CD4-positive, alpha-beta memory T cell (primary cell): ENCODE data around the gene HGS. TPM values are rescaled to one million over a fixed set of nuclear protein-coding genes. Genes with fewer than 3 reads are reported as not detected.

Experiments used
- CTCF ChIA-PET: fragments of 350-600 bp; sonication (Branson Sonifier 250); formaldehyde crosslinking; loops from one replicate; lab custom pipeline; 2021; ENCODE audit warnings: inconsistent platforms; ENCODE audit not compliant: partially characterized antibody; lab: Charles Lee
- POLR2A ChIA-PET: fragments of 350-600 bp; sonication (Branson Sonifier 250); formaldehyde crosslinking; loops from one replicate; lab custom pipeline; 2021; ENCODE audit not compliant: partially characterized antibody; lab: Charles Lee
- DNase-seq, 5 donors: peaks; one replicate each; pipeline versions ENCODE4 v3.0.0 to v3.0.0-alpha.2; 2020 to 2022; ENCODE audit warnings: mixed read lengths in 1 of 5
- H3K27ac ChIP-seq: one replicate; pipeline ENCODE4 v1.7.0; 2013; ENCODE audit warnings: low read depth, low read length
- H3K27me3 ChIP-seq: 2 replicates; pipeline ENCODE4 v1.7.0; 2013; ENCODE audit warnings: mild to moderate bottlenecking, low read length, moderate library complexity; ENCODE audit not compliant: insufficient read depth
- H3K36me3 ChIP-seq: 2 replicates; pipeline ENCODE4 v1.7.0; 2013; ENCODE audit warnings: mild to moderate bottlenecking, low read length, moderate library complexity; ENCODE audit not compliant: insufficient read depth
- H3K4me1 ChIP-seq: 2 replicates; pipeline ENCODE4 v1.7.0; 2013; ENCODE audit warnings: mild to moderate bottlenecking, low read length, moderate library complexity; ENCODE audit not compliant: insufficient read depth
- H3K4me3 ChIP-seq, 2 donors: one replicate each; pipeline ENCODE4 v1.7.0; 2013; ENCODE audit warnings: low read length in 2 of 2, mild to moderate bottlenecking in 1 of 2
- H3K9me3 ChIP-seq, 2 donors: one replicate each; pipeline ENCODE4 v1.7.0; 2013; ENCODE audit warnings: low read length in 2 of 2, control low read depth in 1 of 2; ENCODE audit not compliant: control insufficient read depth in 1 of 2
- H3K27ac Mint-ChIP-seq, 7 donors: one replicate each; pipeline ENCODE4 v1.8.0; 2020 to 2021; ENCODE audit warnings: mixed read lengths in 7 of 7, mild to moderate bottlenecking in 6 of 7, inconsistent platforms in 3 of 7, moderate library complexity in 3 of 7
- H3K27me3 Mint-ChIP-seq, 2 donors: one replicate each; pipeline ENCODE4 v1.8.0; 2020 to 2021; ENCODE audit warnings: mixed read lengths in 2 of 2
- H3K36me3 Mint-ChIP-seq, 2 donors: one replicate each; pipeline ENCODE4 v1.8.0; 2020 to 2021; ENCODE audit warnings: mixed read lengths in 2 of 2, inconsistent platforms in 1 of 2, mild to moderate bottlenecking in 1 of 2
- H3K4me1 Mint-ChIP-seq, 4 donors: one replicate each; pipeline ENCODE4 v1.8.0; 2020 to 2021; ENCODE audit warnings: mixed read lengths in 4 of 4, mild to moderate bottlenecking in 1 of 4
- H3K4me3 Mint-ChIP-seq, 8 donors: one replicate each; pipeline ENCODE4 v1.8.0; 2020 to 2021; ENCODE audit warnings: mixed read lengths in 8 of 8, mild to moderate bottlenecking in 7 of 8, moderate library complexity in 6 of 8, inconsistent platforms in 3 of 8
- H3K9me3 Mint-ChIP-seq, 8 donors: one replicate each; pipeline ENCODE4 v1.8.0; 2020 to 2021; ENCODE audit warnings: mixed read lengths in 8 of 8, mild to moderate bottlenecking in 5 of 8, inconsistent platforms in 3 of 8, moderate library complexity in 1 of 8
- intact Hi-C: fragments of 100-400 bp; cut with micrococcal nuclease; formaldehyde crosslinking; loops from one replicate; pipeline ENCODE4 v1.15.1; 2023
- polyA plus RNA-seq, 2 donors: library from polyadenylated mRNA; unstranded; fragments of 300-500 nt; fragmentation: Illumina TruSeq; gene quantifications; one replicate each; pipeline ENCODE4 v1.2.3, GENCODE V29; 2021
- total RNA-seq, 2 experiments: library from RNA; stranded (reverse); gene quantifications; one replicate each; pipeline ENCODE4 v1.2.3, GENCODE V29; 2021

Gene HGS
- total and polyA plus RNA-seq, 4 experiments from 2014 or later: 18.9 to 206 (median 114) TPM

- no peak for DNase-seq
Measured at GRCh38 chr17:81648013-81648706, 35.7 kb upstream of the HGS start.

GRCh38 chr17:81648707-81649085 lies 35.1 kb upstream of the HGS start:
- DNase-seq: no peak
- peaks cover 8% of the 10 kb centered on the region for H3K4me1 ChIP-seq
- H3K9me3 ChIP-seq: no peaks in the 10 kb centered on the region
- H3K4me1 Mint-ChIP-seq: peaks cover 3 to 9% (median 5%) of the 10 kb centered on the region in 4 donors
- ChIA-PET POLR2A (interaction anchor here (0.6 kb wide), 1 partner anchor 93 kb away, joined by 3 read pairs; no protein-coding TSS in a partner anchor), CTCF (no interaction called here)
- intact Hi-C loops: no loop called here
- H3K4me3 Mint-ChIP-seq: no peak overlapping the region
- no peak overlapping the region for H3K27ac ChIP-seq
- no peaks in the 10 kb centered on the region for H3K36me3 ChIP-seq
- H3K27me3 ChIP-seq: no peaks in the 10 kb centered on the region
- H3K27ac Mint-ChIP-seq: no peak overlapping the region
- H3K27me3 Mint-ChIP-seq: peaks cover 14 to 19% of the 10 kb centered on the region in 2 donors
- H3K4me3 ChIP-seq: no peak overlapping the region
- H3K36me3 Mint-ChIP-seq: no peaks in the 10 kb centered on the region
- peaks cover 0 to 4% (median 0%) of the 10 kb centered on the region in 8 donors for H3K9me3 Mint-ChIP-seq

More at GRCh38 chr17:81648013-81648706, 35.7 kb upstream of the HGS start:
- CTCF ChIA-PET: no interaction called here
- peaks cover 4% of the 10 kb centered on the region for H3K4me1 ChIP-seq
- no peak overlapping the region for H3K4me3 ChIP-seq
- Mint-ChIP-seq H3K4me1 (peaks cover 0 to 5% (median 3%) of the 10 kb centered on the region in 4 donors), H3K36me3 (no peaks in the 10 kb centered on the region), H3K27ac (no peak overlapping the region), H3K4me3 (no peak overlapping the region), H3K9me3 (peaks cover 0 to 4% (median 0%) of the 10 kb centered on the region in 8 donors), H3K27me3 (peaks cover 11 to 16% of the 10 kb centered on the region in 2 donors)
- no peak overlapping the region for H3K27ac ChIP-seq
- intact Hi-C loops: no loop called here
- no peaks in the 10 kb centered on the region for H3K27me3 ChIP-seq
- POLR2A ChIA-PET: no interaction called here
- no peaks in the 10 kb centered on the region for H3K9me3 ChIP-seq
- no peaks in the 10 kb centered on the region for H3K36me3 ChIP-seq

GRCh38 chr17:81650951-81651350 lies 32.9 kb upstream of the HGS start:
- peaks cover 13 to 19% of the 10 kb centered on the region in 2 donors for H3K27me3 Mint-ChIP-seq
- intact Hi-C loops: no loop called here

GRCh38 chr17:81651692-81652091 lies 32.1 kb upstream of the HGS start:
- Mint-ChIP-seq H3K27ac (peak overlapping the region in 3 of 7 donors; percentile 29 to 79 (median 64)), H3K4me1 (peaks cover 3 to 15% (median 5%) of the 10 kb centered on the region in 4 donors), H3K27me3 (peaks cover 13 to 19% of the 10 kb centered on the region in 2 donors), H3K36me3 (no peaks in the 10 kb centered on the region), H3K4me3 (no peak overlapping the region), H3K9me3 (peaks cover 0 to 4% (median 0%) of the 10 kb centered on the region in 8 donors)
- no peak overlapping the region for H3K4me3 ChIP-seq
- no peaks in the 10 kb centered on the region for H3K36me3 ChIP-seq
- H3K27ac ChIP-seq: no peak overlapping the region
- ChIA-PET POLR2A (no interaction called here), CTCF (no interaction called here)
- no peaks in the 10 kb centered on the region for H3K9me3 ChIP-seq
- intact Hi-C loops: no loop called here
- H3K27me3 ChIP-seq: no peaks in the 10 kb centered on the region
- no peak for DNase-seq
- H3K4me1 ChIP-seq: peaks cover 13% of the 10 kb centered on the region

More at GRCh38 chr17:81650951-81651350, 32.9 kb upstream of the HGS start:
- peaks cover 3 to 14% (median 5%) of the 10 kb centered on the region in 4 donors for H3K4me1 Mint-ChIP-seq
- Histone ChIP-seq H3K9me3 (no peaks in the 10 kb centered on the region), H3K4me1 (peaks cover 8% of the 10 kb centered on the region), H3K4me3 (no peak overlapping the region), H3K27ac (no peak overlapping the region), H3K27me3 (no peaks in the 10 kb centered on the region), H3K36me3 (no peaks in the 10 kb centered on the region)
- no peak overlapping the region for H3K4me3 Mint-ChIP-seq
- CTCF ChIA-PET: no interaction called here
- H3K27ac Mint-ChIP-seq: no peak overlapping the region
- DNase-seq: no peak
- POLR2A ChIA-PET: no interaction called here
- H3K9me3 Mint-ChIP-seq: peaks cover 0 to 4% (median 0%) of the 10 kb centered on the region in 8 donors
- H3K36me3 Mint-ChIP-seq: no peaks in the 10 kb centered on the region

GRCh38 chr17:81652906-81653771 lies 30.7 kb upstream of the HGS start:
- H3K4me3 ChIP-seq: no peak overlapping the region
- CTCF ChIA-PET: no interaction called here

GRCh38 chr17:81655378-81656117 lies 28.3 kb upstream of the HGS start:
- Histone ChIP-seq H3K27ac (no peak overlapping the region), H3K4me1 (peaks cover 20% of the 10 kb centered on the region), H3K4me3 (no peak overlapping the region), H3K27me3 (no peaks in the 10 kb centered on the region), H3K36me3 (no peaks in the 10 kb centered on the region), H3K9me3 (no peaks in the 10 kb centered on the region)
- no peak for DNase-seq
- no peak overlapping the region for H3K4me3 Mint-ChIP-seq
- no peaks in the 10 kb centered on the region for H3K9me3 Mint-ChIP-seq
- CTCF ChIA-PET: no interaction called here
- intact Hi-C loops: no loop called here
- no peak overlapping the region for H3K27ac Mint-ChIP-seq
- H3K4me1 Mint-ChIP-seq: peaks cover 5 to 24% (median 9%) of the 10 kb centered on the region in 4 donors
- H3K36me3 Mint-ChIP-seq: no peaks in the 10 kb centered on the region
- POLR2A ChIA-PET: interaction anchor here (1.1 to 1.2 kb wide), 2 partner anchors 10 to 28 kb away, joined by 3 to 4 read pairs; partner anchors contain the start of genes ARL16 and HGS
- H3K27me3 Mint-ChIP-seq: peaks cover 8% of the 10 kb centered on the region in 2 donors

More at GRCh38 chr17:81652906-81653771, 30.7 kb upstream of the HGS start:
- no peaks in the 10 kb centered on the region for H3K36me3 ChIP-seq
- no peaks in the 10 kb centered on the region for H3K9me3 ChIP-seq
- POLR2A ChIA-PET: no interaction called here
- H3K27me3 ChIP-seq: no peaks in the 10 kb centered on the region
- peak overlapping the region in 7 of 8 donors; percentile 6 to 71 (median 48) for H3K4me3 Mint-ChIP-seq
- peaks cover 5 to 24% (median 9%) of the 10 kb centered on the region in 4 donors for H3K4me1 Mint-ChIP-seq
- no peaks in the 10 kb centered on the region for H3K36me3 Mint-ChIP-seq
- H3K4me1 ChIP-seq: peaks cover 20% of the 10 kb centered on the region
- peaks cover 13 to 15% of the 10 kb centered on the region in 2 donors for H3K27me3 Mint-ChIP-seq
- peaks cover 0 to 4% (median 0%) of the 10 kb centered on the region in 8 donors for H3K9me3 Mint-ChIP-seq
- no peak overlapping the region for H3K27ac ChIP-seq
- DNase-seq: no peak
- H3K27ac Mint-ChIP-seq: peak overlapping the region in 1 of 7 donors; percentile 30
- intact Hi-C loops: no loop called here
